B cell (primary cell): Measurements from ENCODE around the gene CDHR2. TPM values are rescaled to one million over a fixed set of nuclear protein-coding genes. Genes with fewer than 3 reads are reported as not detected.

Experiments used
- ATAC-seq: fragments of 200-7000 bp; cut with Tn5 transposase; one replicate; pipeline ENCODE4 v1.10.0; 2021; ENCODE audit warnings: low read depth, mild to moderate bottlenecking, moderate number of reproducible peaks, moderate library complexity
- CTCF ChIA-PET: fragments of 350-600 bp; sonication (Branson Sonifier 250); formaldehyde crosslinking; loops from one replicate; lab custom pipeline; 2021; ENCODE audit warnings: antibody characterized with exemption, inconsistent platforms; lab: Charles Lee
- POLR2A ChIA-PET: fragments of 350-600 bp; sonication (Branson Sonifier 250); formaldehyde crosslinking; loops from one replicate; lab custom pipeline; 2021; ENCODE audit warnings: antibody characterized with exemption; lab: Charles Lee
- DNase-seq: peaks from one replicate; pipeline ENCODE4 v3.0.0; 2013
- H2AFZ ChIP-seq: 2 replicates; pipeline ENCODE4 v1.6.1; 2012; ENCODE audit warnings: mild to moderate bottlenecking, low read depth, low read length; ENCODE audit not compliant: insufficient read depth, poor library complexity, severe bottlenecking
- H3K27ac ChIP-seq, 2 donors: 1 replicate in 1 of 2; 2 replicates in 1 of 2; pipeline ENCODE4 v1.5.1; 2012 to 2013; ENCODE audit warnings: low read length in 2 of 2, mild to moderate bottlenecking in 2 of 2, moderate library complexity in 1 of 2
- H3K27me3 ChIP-seq, 4 experiments: fragments of 200-600 bp in 1 of 4; sonication (generic) in 1 of 4; replicated peaks in 1 of 4; 1 replicate in 2 of 4; 2 replicates in 2 of 4; pipeline versions ENCODE4 v1.6.1 to v1.7.0; 2013 to 2016; ENCODE audit warnings: low read length in 3 of 4, mild to moderate bottlenecking in 2 of 4, mixed read lengths in 1 of 4, moderate library complexity in 1 of 4; ENCODE audit not compliant: insufficient read depth in 4 of 4, control insufficient read depth in 3 of 4; ENCODE audit errors: control extremely low read depth in 1 of 4
- H3K36me3 ChIP-seq, 2 experiments: replicated peaks in 1 of 2; 1 replicate in 1 of 2; 2 replicates in 1 of 2; pipeline versions ENCODE4 v1.6.1 to v1.7.1; 2013; ENCODE audit warnings: low read length in 1 of 2; ENCODE audit not compliant: insufficient read depth in 2 of 2, control insufficient read depth in 1 of 2; ENCODE audit errors: control extremely low read depth in 1 of 2, extremely low read depth in 1 of 2
- H3K4me1 ChIP-seq, 2 donors: fragments of 200-600 bp in 1 of 2; sonication (generic) in 1 of 2; 1 replicate in 1 of 2; 2 replicates in 1 of 2; pipeline versions ENCODE4 v1.5.1 to v1.6.1; 2013 to 2017; ENCODE audit warnings: low read length in 2 of 2; ENCODE audit not compliant: control insufficient read depth in 2 of 2, insufficient read depth in 2 of 2
- H3K4me2 ChIP-seq: replicated peaks from 2 replicates; pipeline ENCODE3; 2012; ENCODE audit warnings: mild to moderate bottlenecking, low read depth, low read length; ENCODE audit not compliant: poor library complexity, severe bottlenecking
- H3K4me3 ChIP-seq, 5 experiments: fragments of 200-600 bp in 1 of 5; sonication (generic) in 1 of 5; 1 replicate in 3 of 5; 2 replicates in 2 of 5; pipeline versions ENCODE4 v1.5.1 to v1.7.0; 2011 to 2016; ENCODE audit warnings: low read length in 4 of 5, mild to moderate bottlenecking in 4 of 5, low read depth in 2 of 5, control low read depth in 1 of 5, moderate library complexity in 1 of 5; ENCODE audit not compliant: insufficient read depth in 1 of 5; ENCODE audit errors: control extremely low read depth in 1 of 5, extremely low read depth in 1 of 5
- H3K79me2 ChIP-seq: fragments of 200-600 bp; sonication (generic); one replicate; pipeline ENCODE4 v1.6.0; 2016; ENCODE audit warnings: low read length; ENCODE audit not compliant: control insufficient read depth, insufficient read depth
- H3K9ac ChIP-seq: fragments of 200-600 bp; sonication (generic); 2 replicates; pipeline ENCODE4 v1.6.1; 2017; ENCODE audit warnings: mild to moderate bottlenecking, low read length, moderate library complexity
- H3K9me3 ChIP-seq, 3 donors: one replicate each; pipeline versions ENCODE4 v1.6.1 to v1.7.1; 2013; ENCODE audit warnings: low read length in 2 of 3; ENCODE audit not compliant: control insufficient read depth in 2 of 3, insufficient read depth in 1 of 3; ENCODE audit errors: control extremely low read depth in 1 of 3
- H4K20me1 ChIP-seq: 2 replicates; pipeline ENCODE4 v1.6.0; 2012; ENCODE audit warnings: mild to moderate bottlenecking, low read length; ENCODE audit not compliant: insufficient read depth, control insufficient read depth, poor library complexity, severe bottlenecking
- H3K27ac Mint-ChIP-seq: one replicate; pipeline ENCODE4 v1.8.0; 2021; ENCODE audit warnings: mixed read lengths
- H3K27me3 Mint-ChIP-seq: one replicate; pipeline ENCODE4 v1.8.0; 2021; ENCODE audit warnings: mixed read lengths
- H3K4me1 Mint-ChIP-seq: one replicate; pipeline ENCODE4 v1.8.0; 2021; ENCODE audit warnings: mixed read lengths
- H3K4me3 Mint-ChIP-seq: one replicate; pipeline ENCODE4 v1.8.0; 2021; ENCODE audit warnings: mixed read lengths
- H3K9me3 Mint-ChIP-seq: one replicate; pipeline ENCODE4 v1.8.0; 2022; ENCODE audit warnings: mixed read lengths; ENCODE audit not compliant: insufficient read depth
- CTCF ChIP-seq: fragments of 200-600 bp; IDR thresholded peaks from one replicate; pipeline ENCODE4 v1.8.0; 2022; ENCODE audit warnings: antibody characterized with exemption, mild to moderate bottlenecking
- EZH2 ChIP-seq: IDR thresholded peaks from 2 replicates; pipeline ENCODE4 v1.6.1; 2012; ENCODE audit warnings: borderline replicate concordance, low read depth, mild to moderate bottlenecking, moderate library complexity, low read length; ENCODE audit not compliant: insufficient read depth, poor library complexity, severe bottlenecking
- WGBS: methylation state at CpG from one replicate; pipeline ENCODE4 v1.1.5; 2013; ENCODE audit warnings: missing lambda C conversion rate; ENCODE audit not compliant: insufficient coverage; 5-methylcytosine and 5-hydroxymethylcytosine counted together
- intact Hi-C: fragments of 100-400 bp; cut with micrococcal nuclease; formaldehyde crosslinking; loops from one replicate; pipeline ENCODE4 v1.10.0; 2022
- polyA plus RNA-seq: library from polyadenylated mRNA; depleted of rRNA; stranded (reverse); fragments of >200 nt; gene quantifications from 2 replicates; pipeline ENCODE4 v1.2.3, GENCODE V29; 2012
- total RNA-seq, 2 donors: library from RNA; stranded (reverse); fragments of 120-200 nt in 1 of 2; gene quantifications; 1 replicate in 1 of 2; 2 replicates in 1 of 2; pipeline versions ENCODE4 v1.2.3 to v1.2.4, GENCODE V29; 2013 to 2022

Gene CDHR2
- total and polyA plus RNA-seq, 2 donors (not counting 1 experiment from before 2014, with no cell fraction given) = 0.25 to 1.7 TPM

- H3K9me3 ChIP-seq = peaks cover 0 to 6% (median 0%) of the 10 kb centered on the region in 3 donors
- H3K27me3 Mint-ChIP-seq = no peaks in the 10 kb centered on the region
- intact Hi-C loops = loop anchor here (2.0 kb wide), 1 partner anchor 20 kb away; no protein-coding TSS in a partner anchor
- peak overlapping the region; percentile 34 to 60 for H3K27ac ChIP-seq
- peak overlapping the region; percentile 46 for H2AFZ ChIP-seq
- ChIA-PET POLR2A (interaction anchor here (0.7 to 2.6 kb wide), 5 partner anchors 15 to 133 kb away, joined by 3 to 14 read pairs (median 3); partner anchors contain the start of genes CLTB, RNF44 and TSPAN17), CTCF (interaction anchor here (0.7 to 2.0 kb wide), 3 partner anchors 24 to 29 kb away, joined by 3 to 8 read pairs (median 5); no protein-coding TSS in a partner anchor)
- peak; percentile 79 for ATAC-seq
- peak; percentile 56 for DNase-seq
- H3K27ac Mint-ChIP-seq = peak overlapping the region; percentile 88
- H3K9me3 Mint-ChIP-seq = no peaks in the 10 kb centered on the region
- H3K4me1 ChIP-seq = peaks cover 13 to 15% of the 10 kb centered on the region in 2 donors
- H3K4me3 ChIP-seq = peak overlapping the region in 1 of 5 experiments; percentile 15
- H3K4me2 ChIP-seq = peak overlapping the region; percentile 57
- H3K4me1 Mint-ChIP-seq = peaks cover 26% of the 10 kb centered on the region
- no peaks in the 10 kb centered on the region for H4K20me1 ChIP-seq
- WGBS = 90% methylated on average over 9 of the region's 11 CpGs
- peak overlapping the region; percentile 76 for H3K4me3 Mint-ChIP-seq
- TF ChIP-seq EZH2 = no peak
- no peak for TF ChIP-seq CTCF
- no peak overlapping the region for H3K9ac ChIP-seq
- no peaks in the 10 kb centered on the region for H3K36me3 ChIP-seq
- H3K79me2 ChIP-seq = no peaks in the 10 kb centered on the region
- no peaks in the 10 kb centered on the region for H3K27me3 ChIP-seq
These were observed 34.7 kb upstream of the CDHR2 start for GRCh38 chr5:176514244-176514950.

- Mint-ChIP-seq H3K4me1 (peaks cover 26% of the 10 kb centered on the region), H3K27ac (peak overlapping the region; percentile 88), H3K27me3 (no peaks in the 10 kb centered on the region), H3K4me3 (peak overlapping the region; percentile 76), H3K9me3 (no peaks in the 10 kb centered on the region)
- Histone ChIP-seq H3K36me3 (no peaks in the 10 kb centered on the region), H3K4me1 (peaks cover 13 to 15% of the 10 kb centered on the region in 2 donors), H2AFZ (peak overlapping the region; percentile 46), H3K4me3 (no peak overlapping the region), H3K9ac (no peak overlapping the region), H3K27me3 (no peaks in the 10 kb centered on the region), H3K4me2 (peak overlapping the region; percentile 57), H3K9me3 (peaks cover 0 to 6% (median 0%) of the 10 kb centered on the region in 3 donors), H4K20me1 (no peaks in the 10 kb centered on the region), H3K27ac (peak overlapping the region; percentile 59 to 65), H3K79me2 (no peaks in the 10 kb centered on the region)
- no CpG with 5 or more reads among the region's 4 CpGs for WGBS
- no peak for TF ChIP-seq EZH2
- TF ChIP-seq CTCF = no peak
- CTCF ChIA-PET = interaction anchor here (0.7 to 1.5 kb wide), 4 partner anchors 20 to 85 kb away, joined by 3 to 8 read pairs (median 3); no protein-coding TSS in a partner anchor
- DNase-seq = no peak
- intact Hi-C loops = loop anchor here (2.0 kb wide), 1 partner anchor 19 kb away; no protein-coding TSS in a partner anchor
- no peak for ATAC-seq
- POLR2A ChIA-PET = interaction anchor here (0.6 to 2.6 kb wide), 4 partner anchors 14 to 33 kb away, joined by 3 to 14 read pairs (median 6); partner anchors contain the start of gene RNF44
These were observed 33.7 kb upstream of the CDHR2 start for GRCh38 chr5:176515396-176515795.
